ENCODE results near the gene ZNF488.

The ZNF488 gene

DNA sequence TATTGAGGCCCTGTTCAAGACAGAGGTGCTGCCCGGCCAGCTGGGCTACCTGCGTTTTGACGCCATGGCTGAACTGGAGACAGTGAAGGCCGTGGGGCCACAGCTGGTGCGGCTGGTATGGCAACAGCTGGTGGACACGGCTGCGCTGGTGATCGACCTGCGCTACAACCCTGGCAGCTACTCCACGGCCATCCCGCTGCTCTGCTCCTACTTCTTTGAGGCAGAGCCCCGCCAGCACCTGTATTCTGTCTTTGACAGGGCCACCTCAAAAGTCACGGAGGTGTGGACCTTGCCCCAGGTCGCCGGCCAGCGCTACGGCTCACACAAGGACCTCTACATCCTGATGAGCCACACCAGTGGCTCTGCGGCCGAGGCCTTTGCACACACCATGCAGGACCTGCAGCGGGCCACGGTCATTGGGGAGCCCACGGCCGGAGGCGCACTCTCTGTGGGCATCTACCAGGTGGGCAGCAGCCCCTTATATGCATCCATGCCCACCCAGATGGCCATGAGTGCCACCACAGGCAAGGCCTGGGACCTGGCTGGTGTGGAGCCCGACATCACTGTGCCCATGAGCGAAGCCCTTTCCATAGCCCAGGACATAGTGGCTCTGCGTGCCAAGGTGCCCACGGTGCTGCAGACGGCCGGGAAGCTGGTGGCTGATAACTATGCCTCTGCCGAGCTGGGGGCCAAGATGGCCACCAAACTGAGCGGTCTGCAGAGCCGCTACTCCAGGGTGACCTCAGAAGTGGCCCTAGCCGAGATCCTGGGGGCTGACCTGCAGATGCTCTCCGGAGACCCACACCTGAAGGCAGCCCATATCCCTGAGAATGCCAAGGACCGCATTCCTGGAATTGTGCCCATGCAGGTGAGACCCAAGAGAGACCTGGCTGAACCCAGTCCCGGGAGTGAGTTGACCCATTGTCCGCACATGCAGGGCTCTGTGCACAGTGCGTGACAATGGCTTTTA is 33.1 kb downstream of the ZNF488 start:
- DNase-seq: no peak

GRCh38 chr10:47349941-47350371 is 34.1 kb downstream of the ZNF488 start:
- no peak for DNase-seq

- no peak for DNase-seq
Observed at GRCh38 chr10:47349516-47349915, 34.6 kb downstream of the ZNF488 start.

DNA sequence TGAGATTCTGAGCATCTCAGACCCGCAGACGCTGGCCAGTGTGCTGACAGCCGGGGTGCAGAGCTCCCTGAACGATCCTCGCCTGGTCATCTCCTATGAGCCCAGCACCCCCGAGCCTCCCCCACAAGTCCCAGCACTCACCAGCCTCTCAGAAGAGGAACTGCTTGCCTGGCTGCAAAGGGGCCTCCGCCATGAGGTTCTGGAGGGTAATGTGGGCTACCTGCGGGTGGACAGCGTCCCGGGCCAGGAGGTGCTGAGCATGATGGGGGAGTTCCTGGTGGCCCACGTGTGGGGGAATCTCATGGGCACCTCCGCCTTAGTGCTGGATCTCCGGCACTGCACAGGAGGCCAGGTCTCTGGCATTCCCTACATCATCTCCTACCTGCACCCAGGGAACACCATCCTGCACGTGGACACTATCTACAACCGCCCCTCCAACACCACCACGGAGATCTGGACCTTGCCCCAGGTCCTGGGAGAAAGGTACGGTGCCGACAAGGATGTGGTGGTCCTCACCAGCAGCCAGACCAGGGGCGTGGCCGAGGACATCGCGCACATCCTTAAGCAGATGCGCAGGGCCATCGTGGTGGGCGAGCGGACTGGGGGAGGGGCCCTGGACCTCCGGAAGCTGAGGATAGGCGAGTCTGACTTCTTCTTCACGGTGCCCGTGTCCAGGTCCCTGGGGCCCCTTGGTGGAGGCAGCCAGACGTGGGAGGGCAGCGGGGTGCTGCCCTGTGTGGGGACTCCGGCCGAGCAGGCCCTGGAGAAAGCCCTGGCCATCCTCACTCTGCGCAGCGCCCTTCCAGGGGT is 35.2 kb downstream of the ZNF488 start:
- DNase-seq: no peak

GRCh38 chr10:47348138-47348651 is 35.9 kb downstream of the ZNF488 start, which contains the start of gene RBP3:
Gene RBP3 (plus strand): TSS chr10:47348363. CDS start chr10:47348485, 122 bp downstream.
- no peak for DNase-seq

DNA sequence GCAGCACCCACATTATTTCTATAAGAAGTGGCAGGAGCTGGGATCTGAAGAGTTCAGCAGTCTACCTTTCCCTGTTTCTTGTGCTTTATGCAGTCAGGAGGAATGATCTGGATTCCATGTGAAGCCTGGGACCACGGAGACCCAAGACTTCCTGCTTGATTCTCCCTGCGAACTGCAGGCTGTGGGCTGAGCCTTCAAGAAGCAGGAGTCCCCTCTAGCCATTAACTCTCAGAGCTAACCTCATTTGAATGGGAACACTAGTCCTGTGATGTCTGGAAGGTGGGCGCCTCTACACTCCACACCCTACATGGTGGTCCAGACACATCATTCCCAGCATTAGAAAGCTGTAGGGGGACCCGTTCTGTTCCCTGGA is 36.8 kb downstream of the ZNF488 start:
- DNase-seq: no peak

DNA sequence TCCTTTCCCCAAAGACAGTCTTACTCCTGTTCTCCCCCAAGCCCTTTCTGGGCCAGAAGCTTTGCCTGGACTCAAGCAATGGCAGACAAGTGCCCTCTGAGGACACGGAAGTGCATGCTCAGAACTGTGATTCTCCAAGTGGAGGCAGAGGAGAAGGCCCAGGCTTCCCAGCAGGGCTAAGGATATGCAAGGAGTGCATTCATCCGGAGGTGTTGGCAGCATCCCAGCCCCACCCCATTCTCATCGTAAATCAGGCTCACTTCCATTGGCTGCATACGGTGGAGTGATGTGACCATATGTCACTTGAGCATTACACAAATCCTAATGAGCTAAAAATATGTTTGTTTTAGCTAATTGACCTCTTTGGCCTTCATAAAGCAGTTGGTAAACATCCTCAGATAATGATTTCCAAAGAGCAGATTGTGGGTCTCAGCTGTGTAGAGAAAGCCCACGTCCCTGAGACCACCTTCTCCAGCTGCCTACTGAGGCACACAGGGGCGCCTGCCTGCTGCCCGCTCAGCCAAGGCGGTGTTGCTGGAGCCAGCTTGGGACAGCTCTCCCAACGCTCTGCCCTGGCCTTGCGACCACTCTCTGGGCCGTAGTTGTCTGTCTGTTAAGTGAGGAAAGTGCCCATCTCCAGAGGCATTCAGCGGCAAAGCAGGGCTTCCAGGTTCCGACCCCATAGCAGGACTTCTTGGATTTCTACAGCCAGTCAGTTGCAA is 37.4 kb downstream of the ZNF488 start:
- DNase-seq: no peak

- DNase-seq: no peak
Observed at GRCh38 chr10:47344996-47345870, 38.9 kb downstream of the ZNF488 start.

DNA sequence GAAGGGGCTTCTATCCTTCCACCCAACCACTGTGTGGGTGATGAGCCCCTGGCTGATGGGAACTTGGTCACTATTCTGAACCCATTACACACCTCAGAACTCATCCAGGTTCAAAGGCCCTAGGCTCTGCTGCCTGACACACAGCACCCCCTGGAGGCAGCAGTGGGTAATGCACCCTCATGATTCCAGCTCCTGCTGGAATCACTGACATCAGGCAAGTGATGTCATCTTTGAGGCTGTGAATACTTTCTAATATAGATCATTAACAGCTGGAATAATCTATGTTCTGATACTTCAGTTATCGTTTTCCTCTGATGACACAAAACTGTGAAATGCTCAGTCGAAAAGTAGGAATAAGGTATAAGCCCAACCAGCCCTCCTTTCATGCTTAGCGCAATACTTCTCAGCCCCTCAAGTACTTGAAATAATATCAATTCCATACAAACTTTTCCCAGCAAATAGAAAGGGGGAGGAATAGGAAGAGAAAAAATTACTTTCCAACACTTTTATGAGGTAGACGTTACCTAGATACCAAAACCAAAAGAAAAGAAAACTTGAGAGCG is 43.4 kb downstream of the ZNF488 start:
- peak in 28 of 56 donors; percentile 5 to 65 (median 28) for DNase-seq

- DNase-seq: no peak
Observed at GRCh38 chr10:47339759-47340607, 44.1 kb downstream of the ZNF488 start.

- no peak for DNase-seq
Observed at GRCh38 chr10:47339186-47339735, 44.8 kb downstream of the ZNF488 start.

GRCh38 chr10:47337310-47337709 is 46.8 kb downstream of the ZNF488 start:
- no peak for DNase-seq

- DNase-seq: no peak
Observed at GRCh38 chr10:47336387-47337134, 47.5 kb downstream of the ZNF488 start.

DNA sequence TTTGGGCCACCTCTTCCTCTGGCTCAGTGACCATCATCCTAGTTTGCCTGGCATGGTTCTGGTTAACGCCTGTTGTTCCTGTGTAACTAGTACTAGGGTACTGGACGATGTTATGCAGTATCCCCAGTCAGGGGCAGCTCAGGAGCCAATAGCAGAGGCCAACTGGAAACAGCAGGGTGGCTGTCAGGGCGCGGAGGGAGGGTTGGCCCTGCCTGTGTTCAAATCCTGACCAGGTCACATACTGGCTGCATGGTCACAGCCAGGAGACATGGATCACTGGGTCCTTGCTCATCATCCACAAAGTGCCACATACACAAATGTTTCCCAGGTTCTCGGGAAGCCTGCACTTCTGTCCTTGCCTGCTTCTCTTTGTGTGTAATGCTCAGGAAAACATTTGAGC is 48.2 kb downstream of the ZNF488 start:
- DNase-seq: no peak

DNA sequence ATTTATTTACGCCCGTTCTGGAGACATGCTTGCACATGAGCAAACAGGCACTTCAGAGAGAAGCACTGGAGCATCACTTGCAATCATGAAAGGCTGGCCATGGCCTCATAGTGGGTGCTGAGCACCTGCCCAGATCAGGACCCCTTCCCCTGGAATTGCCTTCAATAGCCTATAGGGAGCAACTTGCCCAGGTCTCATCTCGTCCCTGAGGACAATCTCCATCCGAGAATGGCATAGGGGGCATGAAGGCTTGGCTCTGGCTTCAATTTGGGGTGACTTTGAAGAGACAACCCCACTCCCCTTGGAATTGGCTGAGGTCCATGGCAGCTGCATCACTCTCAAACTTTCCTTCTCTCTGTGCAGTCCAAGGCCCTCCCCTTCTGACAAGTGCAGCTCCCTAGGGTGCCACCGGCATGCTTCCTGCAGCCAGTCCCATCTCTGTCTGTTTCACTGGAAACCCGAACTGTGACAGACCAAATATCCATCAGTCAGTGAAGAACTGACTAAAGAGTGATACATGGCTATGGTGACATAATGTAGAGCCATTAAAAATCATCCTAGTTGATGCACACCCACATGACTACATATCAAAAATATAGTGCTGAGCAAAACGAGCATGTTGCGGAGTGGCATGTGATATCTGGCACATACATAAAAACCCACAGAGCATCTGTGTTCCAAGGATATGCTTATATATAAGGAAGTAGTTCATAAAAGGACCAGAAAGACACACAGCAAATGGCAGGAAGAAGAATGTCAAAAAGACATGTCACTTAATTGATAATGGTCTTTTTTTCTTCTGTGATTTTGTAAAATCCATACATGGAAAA is 49.4 kb downstream of the ZNF488 start:
- DNase-seq: no peak

GRCh38 chr10:47333532-47333931 is 50.6 kb downstream of the ZNF488 start:
- DNase-seq: no peak

GRCh38 chr10:47332946-47333345 is 51.1 kb downstream of the ZNF488 start:
- no peak for DNase-seq

Measured in nucleus accumbens (tissue), 56 donors.